HepG2 (cell line): Measurements from ENCODE around the gene GJD4. TPM values are rescaled to one million over a fixed set of nuclear protein-coding genes. Genes with fewer than 3 reads are reported as not detected.

Experiments used
- ATAC-seq: fragments of 200-7000 bp; cut with Tn5 transposase; 3 replicates; pipeline ENCODE4 v1.9.1; 2020; ENCODE audit warnings: mild to moderate bottlenecking, moderate library complexity
- BruUV-seq: library from RNA; stranded (reverse); fragments of 400-500 nt; replicated peaks from 2 replicates; lab custom pipeline; 2021; lab: Mats Ljungman, UMichigan
- CTCF ChIA-PET: fragments of 300-600 bp; formaldehyde crosslinking; extraction: SDS; loops from one replicate; lab custom pipeline; 2021; ENCODE audit warnings: low total read pairs, inconsistent platforms, low intra/inter-chr PET ratio; lab: Yijun Ruan, JAX
- POLR2A ChIA-PET: fragments of 350-600 bp; sonication (Branson Sonifier 250); formaldehyde crosslinking; loops from one replicate; lab custom pipeline; 2020; ENCODE audit warnings: antibody characterized with exemption, inconsistent platforms; lab: Yijun Ruan, JAX
- DNase-seq: peaks from one replicate; pipeline ENCODE4 v3.0.0-alpha.2; 2015; ENCODE audit warnings: low spot score
- FAIRE-seq: peaks from 3 replicates; lab custom pipeline; 2011; peaks lifted over from hg19 to GRCh38; lab: Jason Lieb, UNC
- H2AFZ ChIP-seq: one replicate; pipeline ENCODE4 v1.6.1; 2011; ENCODE audit warnings: low read length, inconsistent platforms
- H3K27ac ChIP-seq: fragments of 300-600 bp; 3 replicates; pipeline ENCODE4 v1.8.0; 2011; ENCODE audit warnings: mixed run types, mild to moderate bottlenecking, mixed read lengths, low read length, inconsistent platforms; ENCODE audit not compliant: insufficient read depth; ENCODE audit errors: extremely low read length
- H3K27me3 ChIP-seq, 2 experiments: fragments of 200-600 bp in 1 of 2; 2 replicates in 1 of 2; 3 replicates in 1 of 2; pipeline versions ENCODE4 v1.6.0 to v1.8.0; 2011; ENCODE audit warnings: low read length in 2 of 2, mild to moderate bottlenecking in 2 of 2, moderate library complexity in 2 of 2, inconsistent platforms in 1 of 2; ENCODE audit not compliant: insufficient read depth in 2 of 2, control insufficient read depth in 1 of 2
- H3K36me3 ChIP-seq, 2 experiments: fragments of 200-600 bp in 1 of 2; replicated peaks in 1 of 2; 2 replicates in 1 of 2; 3 replicates in 1 of 2; pipeline versions ENCODE4 v1.5.1 to v1.8.0; 2011; ENCODE audit warnings: low read length in 2 of 2, inconsistent platforms in 1 of 2; ENCODE audit not compliant: insufficient read depth in 2 of 2, control insufficient read depth in 1 of 2
- H3K4me1 ChIP-seq: 2 replicates; pipeline ENCODE4 v1.5.1; 2012; ENCODE audit warnings: low read length, inconsistent platforms; ENCODE audit not compliant: insufficient read depth
- H3K4me2 ChIP-seq: 2 replicates; pipeline ENCODE4 v1.6.0; 2011; ENCODE audit warnings: low read depth, low read length, inconsistent platforms
- H3K4me3 ChIP-seq, 3 experiments: fragments of 200-600 bp in 1 of 3; sonication (generic), shearing (Covaris generic) in 1 of 3; replicated peaks in 1 of 3; 2 replicates each; pipeline ENCODE4 v1.5.1; 2011 to 2016; ENCODE audit warnings: low read length in 3 of 3, inconsistent platforms in 2 of 3, low read depth in 2 of 3, mild to moderate bottlenecking in 2 of 3, control low read depth in 1 of 3, mixed read lengths in 1 of 3; ENCODE audit not compliant: insufficient read depth in 1 of 3
- H3K79me2 ChIP-seq: one replicate; pipeline ENCODE4 v1.6.1; 2011; ENCODE audit warnings: low read length, inconsistent platforms; ENCODE audit not compliant: insufficient read depth
- H3K9ac ChIP-seq: 2 replicates; pipeline ENCODE4 v1.6.0; 2011; ENCODE audit warnings: mild to moderate bottlenecking, low read depth, low read length, inconsistent platforms; ENCODE audit not compliant: insufficient read depth
- H3K9me3 ChIP-seq: 2 replicates; pipeline ENCODE4 v1.5.1; 2012; ENCODE audit warnings: mild to moderate bottlenecking, low read length
- H4K20me1 ChIP-seq: 2 replicates; pipeline ENCODE4 v1.6.0; 2011; ENCODE audit warnings: inconsistent platforms, mild to moderate bottlenecking, low read length, moderate library complexity; ENCODE audit not compliant: insufficient read depth
- ATM ChIP-seq: fragments of 450-650 bp; IDR thresholded peaks from 2 replicates; pipeline ENCODE4 v1.7.1; 2017; ENCODE audit warnings: mild to moderate bottlenecking, borderline replicate concordance
- ELF4 ChIP-seq: sonication (generic); formaldehyde crosslinking; IDR thresholded peaks from 2 replicates; pipeline ENCODE4 v1.5.0; 2020; ENCODE audit warnings: missing genetic modification reagents, mild to moderate bottlenecking, moderate library complexity, borderline replicate concordance
- GABPB1 ChIP-seq: IDR thresholded peaks from 2 replicates; pipeline ENCODE4 v1.6.1; 2016; ENCODE audit warnings: mild to moderate bottlenecking, missing genetic modification reagents, moderate library complexity, missing compliant biosample characterization
- ISX ChIP-seq: sonication (generic); formaldehyde crosslinking; conservative IDR thresholded peaks from 2 replicates; pipeline ENCODE4 v1.5.0; 2020; ENCODE audit warnings: missing genetic modification reagents
- NR2F2 ChIP-seq: IDR thresholded peaks from 2 replicates; pipeline ENCODE4 v1.6.1; 2012; ENCODE audit warnings: low read depth, inconsistent platforms, borderline replicate concordance
- RELA ChIP-seq: sonication (generic); formaldehyde crosslinking; IDR thresholded peaks from 2 replicates; pipeline ENCODE4 v1.4.0; 2020; ENCODE audit warnings: missing genetic modification reagents
- RXRB ChIP-seq: IDR thresholded peaks from 2 replicates; pipeline ENCODE4 v1.6.1; 2016; ENCODE audit warnings: borderline replicate concordance, missing genetic modification reagents, missing compliant biosample characterization
- SMARCE1 ChIP-seq: fragments of 450-650 bp; IDR thresholded peaks from 2 replicates; pipeline ENCODE4 v1.6.1; 2017; ENCODE audit warnings: borderline replicate concordance
- TBL1XR1 ChIP-seq: fragments of 150-350 bp; IDR thresholded peaks from 2 replicates; pipeline ENCODE4 v1.6.1; 2014; ENCODE audit warnings: borderline replicate concordance, low read length; ENCODE audit not compliant: partially characterized antibody
- TBX3 ChIP-seq: fragments of 450-650 bp; IDR thresholded peaks from 2 replicates; pipeline ENCODE4 v1.6.1; 2017; ENCODE audit warnings: antibody characterized with exemption, mild to moderate bottlenecking, inconsistent platforms, borderline replicate concordance
- TEAD2 ChIP-seq: sonication (generic); formaldehyde crosslinking; IDR thresholded peaks from 2 replicates; pipeline ENCODE4 v1.9.0; 2021; ENCODE audit warnings: missing genetic modification reagents
- TP53 ChIP-seq: sonication (generic); formaldehyde crosslinking; conservative IDR thresholded peaks from 2 replicates; pipeline ENCODE4 v1.4.0; 2020; ENCODE audit warnings: missing genetic modification reagents
- ZNF124 ChIP-seq: sonication (generic); formaldehyde crosslinking; IDR thresholded peaks from 2 replicates; pipeline ENCODE4 v1.4.0; 2020; ENCODE audit warnings: missing genetic modification reagents
- ZNF317 ChIP-seq: sonication (generic); formaldehyde crosslinking; IDR thresholded peaks from 2 replicates; pipeline ENCODE4 v1.5.0; 2020; ENCODE audit warnings: mild to moderate bottlenecking, missing genetic modification reagents
- ZNF329 ChIP-seq: sonication (generic); formaldehyde crosslinking; IDR thresholded peaks from 2 replicates; pipeline ENCODE4 v1.9.0; 2021; ENCODE audit warnings: low read depth, mild to moderate bottlenecking, missing genetic modification reagents
- ZNF598 ChIP-seq: sonication (generic); formaldehyde crosslinking; IDR thresholded peaks from 2 replicates; pipeline ENCODE4 v1.5.1; 2020; ENCODE audit warnings: mild to moderate bottlenecking, missing genetic modification reagents, borderline replicate concordance
- ZSCAN12 ChIP-seq: sonication (generic); formaldehyde crosslinking; IDR thresholded peaks from 2 replicates; pipeline ENCODE4 v1.9.0; 2021; ENCODE audit warnings: mild to moderate bottlenecking, missing genetic modification reagents
- WGBS: methylation state at CpG from one replicate; pipeline ENCODE4 v1.1.6; 2017; ENCODE audit warnings: low lambda C conversion rate; 5-methylcytosine and 5-hydroxymethylcytosine counted together
- in situ Hi-C: cut with HindIII; loops from 2 replicates; pipeline ENCODE4 v1.10.0; 2017; ENCODE audit warnings: low pct_unique_long_range_greater_than_20kb; ENCODE audit not compliant: extremely low pct_ligation_motif_present
- intact Hi-C: fragments of 100-400 bp; cut with micrococcal nuclease; formaldehyde crosslinking; loops from one replicate; pipeline ENCODE4 v1.10.0; 2022; ENCODE audit not compliant: unreplicated experiment
- polyA plus RNA-seq, 8 experiments: library from polyadenylated mRNA; depleted of rRNA in 3 of 8; stranded (reverse) in 7 of 8; unstranded in 1 of 8; fragments of >200 nt; fragmentation: Illumina TruSeq in 4 of 8; extraction: Trizol in 4 of 8; gene quantifications; 2 replicates each; pipeline versions ENCODE4 v1.2.1 to v1.2.3, GENCODE V29; 2011 to 2016; ENCODE audit warnings: low read depth in 4 of 8, missing spikeins in 1 of 8, mixed read lengths in 1 of 8; ENCODE audit not compliant: insufficient read depth in 1 of 8
- total RNA-seq, 5 experiments: library from RNA; depleted of rRNA; stranded (reverse); fragments of >200 nt; fragmentation: Illumina TruSeq; extraction: Trizol; gene quantifications; 2 replicates each; pipeline ENCODE4 v1.2.3, GENCODE V29; 2016; ENCODE audit warnings: low read depth in 1 of 5
- TF ChIP-seq, protein P1 (sequence below): IDR thresholded peaks from 2 replicates; pipeline ENCODE4 v1.6.1; 2016; ENCODE audit warnings: mild to moderate bottlenecking
- TF ChIP-seq, protein P2 (sequence below): sonication (generic); formaldehyde crosslinking; IDR thresholded peaks from 2 replicates; pipeline ENCODE4 v1.5.0; 2020; ENCODE audit warnings: mild to moderate bottlenecking, missing genetic modification reagents
- TF ChIP-seq, protein P3 (sequence below): IDR thresholded peaks from 2 replicates; pipeline ENCODE4 v1.6.1; 2016; ENCODE audit warnings: mild to moderate bottlenecking, missing biosample characterization, missing genetic modification reagents

GJD4 gene
- total and polyA plus RNA-seq, 2 of the 13 experiments (the other 11 are each of a cell fraction or from before 2014, with no cell fraction given) = not detected

DNA sequence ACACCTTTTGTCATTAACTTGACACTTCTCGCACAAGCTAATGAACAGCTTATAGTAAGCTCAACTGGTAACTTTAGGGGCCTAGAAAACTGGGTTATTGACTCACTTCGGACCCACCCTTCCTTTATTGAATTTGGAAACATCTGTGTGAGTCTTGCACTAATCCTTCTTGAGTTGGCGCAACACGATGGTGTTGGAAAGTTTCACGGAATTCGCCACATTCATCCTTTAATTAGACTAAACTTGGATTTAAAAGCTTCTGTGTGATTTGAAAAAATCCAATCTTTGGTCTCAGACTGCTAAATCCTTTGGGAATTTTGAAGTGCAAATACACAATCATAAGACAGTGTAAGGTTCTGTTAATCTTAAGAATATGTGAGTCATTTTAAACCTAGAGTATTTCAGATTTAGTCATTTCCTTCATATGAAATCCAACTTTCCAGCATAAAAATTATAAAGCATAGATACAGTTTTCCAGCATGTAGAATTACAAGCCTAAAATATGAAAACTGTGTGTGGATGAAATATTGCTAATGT lies 21.9 kb downstream of the GJD4 start:
- Histone ChIP-seq H4K20me1 (no peaks in the 10 kb centered on the region), H3K9me3 (no peaks in the 10 kb centered on the region), H2AFZ (no peak overlapping the region), H3K4me2 (no peak overlapping the region), H3K36me3 (no peaks in the 10 kb centered on the region), H3K4me3 (no peak overlapping the region), H3K27me3 (no peaks in the 10 kb centered on the region; a peak in 1 of 5 replicates), H3K9ac (no peak overlapping the region), H3K27ac (no peak overlapping the region), H3K79me2 (no peaks in the 10 kb centered on the region), H3K4me1 (no peaks in the 10 kb centered on the region)
- intact Hi-C loops = no loop called here
- in situ Hi-C loops = no loop called here
- ChIA-PET POLR2A (no interaction called here), CTCF (no interaction called here)
- WGBS = 65% methylated on average over 6 of the region's 6 CpGs
- TF ChIP-seq RELA (no peak), ISX (no peak), ZSCAN12 (CRISPR knock-in tag) (no peak), TBL1XR1 (no peak), ZNF598 (no peak), TBX3 (no peak), TEAD2 (CRISPR knock-in tag) (no peak), NR2F2 (no peak), ELF4 (no peak), ZNF317 (no peak), ZNF124 (CRISPR knock-in tag) (no peak), SMARCE1 (no peak), ZNF329 (CRISPR knock-in tag) (no peak), TP53 (CRISPR knock-in tag) (no peak), RXRB (CRISPR knock-in tag) (no peak), ATM (no peak), GABPB1 (CRISPR knock-in tag) (no peak)
- TF ChIP-seq, protein P1, sequence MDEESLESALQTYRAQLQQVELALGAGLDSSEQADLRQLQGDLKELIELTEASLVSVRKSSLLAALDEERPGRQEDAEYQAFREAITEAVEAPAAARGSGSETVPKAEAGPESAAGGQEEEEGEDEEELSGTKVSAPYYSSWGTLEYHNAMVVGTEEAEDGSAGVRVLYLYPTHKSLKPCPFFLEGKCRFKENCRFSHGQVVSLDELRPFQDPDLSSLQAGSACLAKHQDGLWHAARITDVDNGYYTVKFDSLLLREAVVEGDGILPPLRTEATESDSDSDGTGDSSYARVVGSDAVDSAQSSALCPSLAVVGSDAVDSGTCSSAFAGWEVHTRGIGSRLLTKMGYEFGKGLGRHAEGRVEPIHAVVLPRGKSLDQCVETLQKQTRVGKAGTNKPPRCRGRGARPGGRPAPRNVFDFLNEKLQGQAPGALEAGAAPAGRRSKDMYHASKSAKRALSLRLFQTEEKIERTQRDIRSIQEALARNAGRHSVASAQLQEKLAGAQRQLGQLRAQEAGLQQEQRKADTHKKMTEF (CRISPR knock-in tag) = no peak
- TF ChIP-seq, protein P2, sequence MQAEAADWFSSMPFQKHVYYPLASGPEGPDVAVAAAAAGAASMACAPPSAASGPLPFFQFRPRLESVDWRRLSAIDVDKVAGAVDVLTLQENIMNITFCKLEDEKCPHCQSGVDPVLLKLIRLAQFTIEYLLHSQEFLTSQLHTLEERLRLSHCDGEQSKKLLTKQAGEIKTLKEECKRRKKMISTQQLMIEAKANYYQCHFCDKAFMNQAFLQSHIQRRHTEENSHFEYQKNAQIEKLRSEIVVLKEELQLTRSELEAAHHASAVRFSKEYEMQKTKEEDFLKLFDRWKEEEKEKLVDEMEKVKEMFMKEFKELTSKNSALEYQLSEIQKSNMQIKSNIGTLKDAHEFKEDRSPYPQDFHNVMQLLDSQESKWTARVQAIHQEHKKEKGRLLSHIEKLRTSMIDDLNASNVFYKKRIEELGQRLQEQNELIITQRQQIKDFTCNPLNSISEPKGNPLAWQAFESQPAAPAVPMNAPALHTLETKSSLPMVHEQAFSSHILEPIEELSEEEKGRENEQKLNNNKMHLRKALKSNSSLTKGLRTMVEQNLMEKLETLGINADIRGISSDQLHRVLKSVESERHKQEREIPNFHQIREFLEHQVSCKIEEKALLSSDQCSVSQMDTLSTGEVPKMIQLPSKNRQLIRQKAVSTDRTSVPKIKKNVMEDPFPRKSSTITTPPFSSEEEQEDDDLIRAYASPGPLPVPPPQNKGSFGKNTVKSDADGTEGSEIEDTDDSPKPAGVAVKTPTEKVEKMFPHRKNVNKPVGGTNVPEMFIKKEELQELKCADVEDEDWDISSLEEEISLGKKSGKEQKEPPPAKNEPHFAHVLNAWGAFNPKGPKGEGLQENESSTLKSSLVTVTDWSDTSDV (CRISPR knock-in tag) = no peak
- TF ChIP-seq, protein P3, sequence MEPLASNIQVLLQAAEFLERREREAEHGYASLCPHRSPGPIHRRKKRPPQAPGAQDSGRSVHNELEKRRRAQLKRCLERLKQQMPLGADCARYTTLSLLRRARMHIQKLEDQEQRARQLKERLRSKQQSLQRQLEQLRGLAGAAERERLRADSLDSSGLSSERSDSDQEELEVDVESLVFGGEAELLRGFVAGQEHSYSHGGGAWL (CRISPR knock-in tag) = no peak
- BruUV-seq = no TSS peak
- ATAC-seq (no peak), FAIRE-seq (no peak), DNase-seq (no peak)
